RWPE2 (cell line): ENCODE results near the gene CCDC146.

Experiments
- ATAC-seq: fragments of 200-7000 bp; cut with Tn5 transposase; 3 replicates; pipeline ENCODE4 v1.9.1; 2021; ENCODE audit warnings: low read depth
- DNase-seq: peaks from one replicate; pipeline ENCODE4 v3.0.0-alpha.2; 2020; ENCODE audit warnings: low spot score
- H3K27ac ChIP-seq: fragments of 450-650 bp; 2 replicates; pipeline ENCODE4 v1.5.1; 2017; ENCODE audit warnings: mild to moderate bottlenecking; ENCODE audit not compliant: poor library complexity, severe bottlenecking
- H3K27me3 ChIP-seq: fragments of 250-450 bp; sonication (Bioruptor Pico); 2 replicates; pipeline ENCODE4 v1.5.1; 2021; ENCODE audit warnings: mild to moderate bottlenecking, moderate library complexity; ENCODE audit not compliant: insufficient read depth, poor library complexity, severe bottlenecking
- H3K36me3 ChIP-seq: fragments of 250-450 bp; sonication (Bioruptor Pico); 2 replicates; pipeline ENCODE4 v1.5.1; 2020; ENCODE audit warnings: low read depth, mild to moderate bottlenecking, moderate library complexity
- H3K4me1 ChIP-seq: fragments of 250-450 bp; sonication (Bioruptor Pico); 2 replicates; pipeline ENCODE4 v1.5.1; 2021; ENCODE audit warnings: mild to moderate bottlenecking, moderate library complexity; ENCODE audit not compliant: insufficient read depth, poor library complexity, severe bottlenecking
- H3K4me3 ChIP-seq: fragments of 250-450 bp; sonication (Bioruptor Pico); 2 replicates; pipeline ENCODE4 v1.5.1; 2021; ENCODE audit warnings: mild to moderate bottlenecking, moderate library complexity; ENCODE audit not compliant: severe bottlenecking
- H3K9me3 ChIP-seq: fragments of 250-450 bp; sonication (Bioruptor Pico); 2 replicates; pipeline ENCODE4 v1.5.1; 2021; ENCODE audit warnings: mild to moderate bottlenecking, moderate library complexity; ENCODE audit not compliant: severe bottlenecking
- TF ChIP-seq, protein P1 (sequence below): fragments of 450-650 bp; IDR thresholded peaks from one replicate; pipeline ENCODE4 v1.5.1; 2017; ENCODE audit warnings: mild to moderate bottlenecking, moderate library complexity; ENCODE audit not compliant: poor library complexity, severe bottlenecking

Gene CCDC146

DNA sequence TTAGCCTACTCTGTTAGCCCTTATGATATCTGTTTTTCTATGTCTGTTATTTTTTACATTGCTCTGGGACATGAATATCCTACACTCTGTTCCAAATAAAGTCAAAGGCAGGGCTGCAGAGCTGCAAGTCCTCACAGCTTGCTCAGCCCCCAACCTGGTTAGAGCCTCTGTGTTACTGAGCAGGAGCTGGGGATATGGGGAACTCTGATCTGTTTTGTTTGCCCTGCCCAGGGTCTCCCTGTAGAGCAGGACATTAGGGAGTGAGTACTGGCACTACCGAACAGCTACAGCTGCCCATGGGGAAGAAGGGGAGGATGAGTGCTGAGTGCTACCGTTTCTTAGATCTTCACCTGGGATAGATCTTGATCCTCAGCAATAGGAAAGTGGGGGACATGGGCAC lies 110.1 kb downstream of the CCDC146 start:
- no peak for ATAC-seq

DNA sequence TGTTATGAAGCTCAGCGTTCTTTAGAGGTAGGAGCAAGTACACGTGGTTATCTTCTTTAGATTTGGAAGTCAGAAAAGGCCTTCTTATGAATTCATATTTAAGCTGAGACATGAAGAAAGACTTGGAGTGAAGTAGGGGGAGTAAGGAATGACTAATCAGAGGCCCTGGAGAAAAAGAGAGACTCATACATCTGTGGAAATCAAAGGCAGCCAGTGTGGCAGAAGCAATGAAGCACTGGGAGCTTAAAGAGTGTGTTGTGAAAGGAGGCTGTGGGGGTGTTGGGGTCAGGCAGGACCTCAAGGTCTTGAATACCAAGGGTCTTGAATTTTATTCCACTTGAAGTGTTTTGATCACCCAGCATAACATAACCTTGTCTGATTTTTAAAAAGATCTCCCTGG lies 112.9 kb downstream of the CCDC146 start:
- Histone ChIP-seq H3K4me3 (no peak overlapping the region), H3K36me3 (no peaks in the 10 kb centered on the region), H3K27ac (no peak overlapping the region), H3K27me3 (no peaks in the 10 kb centered on the region), H3K4me1 (no peaks in the 10 kb centered on the region), H3K9me3 (peaks cover under 1% of the 10 kb centered on the region)
- no peak for ATAC-seq
- TF ChIP-seq, protein P1, sequence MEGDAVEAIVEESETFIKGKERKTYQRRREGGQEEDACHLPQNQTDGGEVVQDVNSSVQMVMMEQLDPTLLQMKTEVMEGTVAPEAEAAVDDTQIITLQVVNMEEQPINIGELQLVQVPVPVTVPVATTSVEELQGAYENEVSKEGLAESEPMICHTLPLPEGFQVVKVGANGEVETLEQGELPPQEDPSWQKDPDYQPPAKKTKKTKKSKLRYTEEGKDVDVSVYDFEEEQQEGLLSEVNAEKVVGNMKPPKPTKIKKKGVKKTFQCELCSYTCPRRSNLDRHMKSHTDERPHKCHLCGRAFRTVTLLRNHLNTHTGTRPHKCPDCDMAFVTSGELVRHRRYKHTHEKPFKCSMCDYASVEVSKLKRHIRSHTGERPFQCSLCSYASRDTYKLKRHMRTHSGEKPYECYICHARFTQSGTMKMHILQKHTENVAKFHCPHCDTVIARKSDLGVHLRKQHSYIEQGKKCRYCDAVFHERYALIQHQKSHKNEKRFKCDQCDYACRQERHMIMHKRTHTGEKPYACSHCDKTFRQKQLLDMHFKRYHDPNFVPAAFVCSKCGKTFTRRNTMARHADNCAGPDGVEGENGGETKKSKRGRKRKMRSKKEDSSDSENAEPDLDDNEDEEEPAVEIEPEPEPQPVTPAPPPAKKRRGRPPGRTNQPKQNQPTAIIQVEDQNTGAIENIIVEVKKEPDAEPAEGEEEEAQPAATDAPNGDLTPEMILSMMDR = no peak
- DNase-seq = no peak

More for the DNA sequence above, 110.1 kb downstream of the CCDC146 start:
- TF ChIP-seq, protein P1 = no peak
- no peak for DNase-seq
- Histone ChIP-seq H3K4me3 (no peak overlapping the region), H3K27me3 (no peaks in the 10 kb centered on the region), H3K9me3 (peaks cover 4% of the 10 kb centered on the region), H3K4me1 (no peaks in the 10 kb centered on the region), H3K36me3 (no peaks in the 10 kb centered on the region), H3K27ac (no peak overlapping the region)

- ATAC-seq (no peak), DNase-seq (no peak)
- H3K27me3 ChIP-seq = no peaks in the 10 kb centered on the region
- H3K36me3 ChIP-seq = no peaks in the 10 kb centered on the region
- H3K9me3 ChIP-seq = no peaks in the 10 kb centered on the region
- no peak overlapping the region for H3K27ac ChIP-seq
- TF ChIP-seq, protein P1 = no peak
- H3K4me1 ChIP-seq = no peaks in the 10 kb centered on the region
- H3K4me3 ChIP-seq = no peak overlapping the region
Observed at GRCh38 chr7:77238703-77239136, 116.3 kb downstream of the CCDC146 start.

- TF ChIP-seq, protein P1 = no peak
- H3K36me3 ChIP-seq = no peaks in the 10 kb centered on the region
- no peak for ATAC-seq
- H3K27ac ChIP-seq = no peak overlapping the region
- no peak for DNase-seq
- no peaks in the 10 kb centered on the region for H3K4me1 ChIP-seq
- no peaks in the 10 kb centered on the region for H3K27me3 ChIP-seq
- H3K9me3 ChIP-seq = no peaks in the 10 kb centered on the region
- no peak overlapping the region for H3K4me3 ChIP-seq
Observed at GRCh38 chr7:77239471-77239870, 117.1 kb downstream of the CCDC146 start.

DNA sequence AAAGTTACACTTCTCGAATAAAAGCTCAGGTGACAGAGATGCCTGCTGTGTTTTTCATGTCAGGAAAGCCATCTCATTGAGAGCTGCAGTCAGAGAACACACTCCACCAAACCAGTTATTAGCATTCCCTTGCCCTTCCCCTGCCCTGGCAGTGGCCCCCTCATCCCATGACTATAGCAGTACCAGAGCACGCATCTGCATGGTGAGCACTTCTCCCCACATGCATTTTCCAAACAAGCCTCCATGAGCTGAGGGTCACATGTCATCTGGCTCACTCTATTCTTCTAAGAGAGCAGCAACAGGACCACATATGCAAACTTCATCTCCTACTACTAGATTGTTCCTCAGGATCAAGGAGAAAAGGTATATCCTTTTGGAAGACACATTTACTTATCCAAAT lies 119.7 kb downstream of the CCDC146 start:
- DNase-seq = no peak

More for the DNA sequence above, 119.7 kb downstream of the CCDC146 start:
- Histone ChIP-seq H3K27ac (no peak overlapping the region), H3K4me3 (no peak overlapping the region), H3K36me3 (no peaks in the 10 kb centered on the region), H3K9me3 (no peaks in the 10 kb centered on the region), H3K4me1 (no peaks in the 10 kb centered on the region), H3K27me3 (no peaks in the 10 kb centered on the region)
- TF ChIP-seq, protein P1 = no peak
- no peak for ATAC-seq
